Esophagus squamous epithelium (tissue), 4 donors: ENCODE results near the gene M6PR.
"Not testable (repeated sequence)": the region's sequence is repeated elsewhere in the genome, so short reads cannot be mapped to it uniquely, and the experiment has no call there.

Experiments used
- CTCF ChIP-seq, 6 experiments: fragments of 450-650 bp in 4 of 6; fragments of 200-600 bp in 2 of 6; sonication (generic) in 2 of 6; IDR thresholded peaks; one replicate each; pipeline ENCODE4 v1.5.1; 2016 to 2019; ENCODE audit warnings: antibody characterized with exemption in 6 of 6, mild to moderate bottlenecking in 4 of 6, moderate library complexity in 4 of 6
- POLR2A ChIP-seq, 4 donors: fragments of 450-650 bp; IDR thresholded peaks; one replicate each; pipeline ENCODE4 v1.6.1; 2017; ENCODE audit warnings: antibody characterized with exemption in 4 of 4, mild to moderate bottlenecking in 4 of 4, moderate library complexity in 3 of 4

DNA sequence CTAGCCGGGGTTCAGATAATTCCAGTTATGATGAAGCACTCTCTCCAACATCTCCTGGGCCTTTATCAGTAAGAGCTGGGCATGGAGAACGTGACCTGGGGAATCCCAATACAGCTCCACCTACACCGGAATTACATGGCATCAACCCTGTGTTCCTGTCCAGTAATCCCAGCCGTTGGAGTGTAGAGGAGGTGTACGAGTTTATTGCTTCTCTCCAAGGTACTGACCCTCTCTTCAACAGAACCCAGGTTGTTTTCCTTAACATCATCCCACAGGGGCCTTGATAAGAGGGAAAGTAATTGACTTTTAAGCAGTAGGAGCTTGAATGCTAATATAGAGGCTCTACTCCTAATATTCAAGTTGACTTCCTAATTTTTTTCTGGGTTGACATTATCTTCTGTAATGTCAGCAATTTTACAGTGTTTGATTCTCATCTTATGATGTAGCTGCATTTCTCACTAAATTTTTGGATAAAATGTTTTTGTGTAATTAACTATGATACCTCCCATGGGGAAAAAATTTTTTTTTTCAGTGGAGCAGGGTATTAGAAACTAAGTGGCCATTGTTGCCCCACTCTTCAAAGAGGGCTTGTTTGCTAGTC lies 11.5 kb downstream of the M6PR start:
- TF ChIP-seq CTCF, POLR2A (IDR thresholded peaks at IDR 0.05): not testable (repeated sequence)
